Lung (tissue), 12 donors: ENCODE data around the gene OGFOD3. TPM values are rescaled to one million over a fixed set of nuclear protein-coding genes. Genes with fewer than 3 reads are reported as not detected.

ENCODE experiments used
- ATAC-seq: fragments of 200-7000 bp; cut with Tn5 transposase; one replicate; pipeline ENCODE4 v1.9.1; 2020; ENCODE audit warnings: moderate number of reproducible peaks; ENCODE audit not compliant: insufficient read depth, low FRiP score
- DNase-seq, 3 donors: peaks; one replicate each; pipeline ENCODE4 v3.0.0-alpha.2; 2013 to 2017
- H3K27ac ChIP-seq, 2 donors: one replicate each; pipeline ENCODE4 v1.5.1; 2013; ENCODE audit warnings: mild to moderate bottlenecking in 2 of 2, moderate library complexity in 2 of 2, control low read depth in 1 of 2, inconsistent platforms in 1 of 2, low read depth in 1 of 2, low read length in 1 of 2
- H3K27me3 ChIP-seq, 3 donors: one replicate each; pipeline ENCODE4 v1.5.1; 2013; ENCODE audit warnings: low read length in 2 of 3; ENCODE audit not compliant: control insufficient read depth in 3 of 3, insufficient read depth in 3 of 3
- H3K36me3 ChIP-seq, 4 donors: one replicate each; pipeline ENCODE4 v1.5.1; 2013; ENCODE audit warnings: low read length in 4 of 4, mild to moderate bottlenecking in 1 of 4, moderate library complexity in 1 of 4; ENCODE audit not compliant: control insufficient read depth in 4 of 4, insufficient read depth in 4 of 4
- H3K4me1 ChIP-seq, 5 donors: one replicate each; pipeline ENCODE4 v1.5.1; 2013; ENCODE audit warnings: low read length in 5 of 5, mild to moderate bottlenecking in 2 of 5, moderate library complexity in 1 of 5; ENCODE audit not compliant: control insufficient read depth in 5 of 5, insufficient read depth in 5 of 5
- H3K4me3 ChIP-seq: one replicate; pipeline ENCODE4 v1.5.1; 2013; ENCODE audit warnings: mild to moderate bottlenecking, control low read depth, moderate library complexity
- H3K9ac ChIP-seq, 2 donors: one replicate each; pipeline ENCODE4 v1.5.1; 2013; ENCODE audit warnings: low read length in 2 of 2, control low read depth in 1 of 2; ENCODE audit not compliant: insufficient read depth in 1 of 2
- H3K9me3 ChIP-seq, 4 donors: one replicate each; pipeline ENCODE4 v1.5.1; 2013; ENCODE audit warnings: low read length in 3 of 4, mild to moderate bottlenecking in 1 of 4, moderate library complexity in 1 of 4; ENCODE audit not compliant: control insufficient read depth in 4 of 4, insufficient read depth in 3 of 4
- CTCF ChIP-seq: IDR thresholded peaks from 2 replicates; pipeline ENCODE4 v1.5.1; 2012; ENCODE audit warnings: mild to moderate bottlenecking; ENCODE audit errors: control extremely low read depth, extremely low read depth
- WGBS, 2 donors: extraction: QIAGEN DNeasy Blood & Tissue Kit; methylation state at CpG; one replicate each; pipeline ENCODE4 v1.1.7; 2013; 5-methylcytosine and 5-hydroxymethylcytosine counted together
- polyA plus RNA-seq, 2 donors: library from polyadenylated mRNA; stranded (reverse); fragments of 200-250 nt; gene quantifications; one replicate each; pipeline ENCODE4 v1.2.1, GENCODE V29; 2013
- total RNA-seq, 2 donors: library from RNA; depleted of rRNA in 1 of 2; stranded (reverse); fragments of >200 nt in 1 of 2; gene quantifications; one replicate each; pipeline ENCODE4 v1.2.1, GENCODE V29; 2014 to 2021
- donor health status: control.
- donor health status: control.
- donor health status: Bipolar disorder and iron deficiency.
- donor health status: healthy.
- donor health status: DM: yes; HTN: yes; CAD: no.

Gene OGFOD3
- total and polyA plus RNA-seq, 4 donors: 20.6 to 41.6 (median 29.8) TPM

GRCh38 chr17:82458885-82459424, 40.6 kb upstream of the OGFOD3 start:
- peak; percentile 29 to 53 (median 32) for DNase-seq
- Histone ChIP-seq H3K4me3 (peak overlapping the region; percentile 68), H3K9me3 (no peaks in the 10 kb centered on the region), H3K36me3 (peaks cover 0 to 18% (median 16%) of the 10 kb centered on the region in 4 donors), H3K27me3 (no peaks in the 10 kb centered on the region), H3K9ac (peak overlapping the region in 1 of 2 donors; percentile 46), H3K27ac (peak overlapping the region; percentile 86 to 90), H3K4me1 (peaks cover 0 to 13% (median 7%) of the 10 kb centered on the region in 5 donors)
- no peak for TF ChIP-seq CTCF
- WGBS, 2 donors: 0 to 1% methylated on average over 45 to 62 of the region's 62 CpGs
- no peak for ATAC-seq

GRCh38 chr17:82458179-82458884, 39.9 kb upstream of the OGFOD3 start, which contains the start of gene NARF:
Gene NARF, plus strand, starts transcription at chr17:82458741. Its CDS starts 63 bp downstream, at chr17:82458804.
- peak within 1 kb of the TSS; percentile 78 to 79 for H3K9ac ChIP-seq
- ATAC-seq (peak; percentile 97), DNase-seq (peak; percentile 99)
- H3K27ac ChIP-seq: peak within 1 kb of the TSS; percentile 99 to 100
- 0% methylated on average over 68 to 85 of the region's 85 CpGs for WGBS, 2 donors
- H3K4me1 ChIP-seq: peaks cover 0 to 13% (median 7%) of the 10 kb centered on the region in 5 donors
- H3K4me3 ChIP-seq: peak within 1 kb of the TSS; percentile 68
- no peaks in the 10 kb centered on the region for H3K27me3 ChIP-seq
- peaks cover 0 to 18% (median 13%) of the 10 kb centered on the region in 4 donors for H3K36me3 ChIP-seq
- H3K9me3 ChIP-seq: no peaks in the 10 kb centered on the region
- TF ChIP-seq CTCF: no peak

GRCh38 chr17:82457929-82458178, 39.5 kb upstream of the OGFOD3 start:
- ATAC-seq (no peak), DNase-seq (no peak)
- peak overlapping the region; percentile 78 to 79 for H3K9ac ChIP-seq
- H3K27me3 ChIP-seq: no peaks in the 10 kb centered on the region
- H3K27ac ChIP-seq: peak overlapping the region; percentile 99 to 100
- H3K36me3 ChIP-seq: peaks cover 0 to 16% (median 11%) of the 10 kb centered on the region in 4 donors
- peak overlapping the region; percentile 62 for H3K4me3 ChIP-seq
- TF ChIP-seq CTCF: no peak
- H3K4me1 ChIP-seq: peaks cover 0 to 13% (median 7%) of the 10 kb centered on the region in 5 donors
- WGBS, 2 donors: 0 to 1% methylated on average over 8 of the region's 8 CpGs
- H3K9me3 ChIP-seq: no peaks in the 10 kb centered on the region
